Fibroblast of villous mesenchyme (primary cell): ENCODE data around the gene CDH13. TPM values are rescaled to one million over a fixed set of nuclear protein-coding genes. Genes with fewer than 3 reads are reported as not detected.

Source experiments
- DNase-seq: peaks from one replicate; pipeline ENCODE4 v3.0.0-alpha.2; 2010; ENCODE audit warnings: low read depth
- H3K4me3 ChIP-seq: 2 replicates; pipeline ENCODE4 v1.5.1; 2011; ENCODE audit warnings: low read depth, mild to moderate bottlenecking, low read length
- CTCF ChIP-seq: IDR thresholded peaks from 2 replicates; pipeline ENCODE4 v1.5.1; 2012; ENCODE audit warnings: low read depth, mild to moderate bottlenecking, low read length; ENCODE audit not compliant: insufficient read depth
- total RNA-seq: library from RNA; depleted of rRNA; stranded (reverse); fragments of >200 nt; gene quantifications from 2 replicates; pipeline ENCODE4 v1.2.3, GENCODE V29; 2012

The CDH13 gene
- total RNA-seq, 1 donor, result 47.5 TPM

DNA sequence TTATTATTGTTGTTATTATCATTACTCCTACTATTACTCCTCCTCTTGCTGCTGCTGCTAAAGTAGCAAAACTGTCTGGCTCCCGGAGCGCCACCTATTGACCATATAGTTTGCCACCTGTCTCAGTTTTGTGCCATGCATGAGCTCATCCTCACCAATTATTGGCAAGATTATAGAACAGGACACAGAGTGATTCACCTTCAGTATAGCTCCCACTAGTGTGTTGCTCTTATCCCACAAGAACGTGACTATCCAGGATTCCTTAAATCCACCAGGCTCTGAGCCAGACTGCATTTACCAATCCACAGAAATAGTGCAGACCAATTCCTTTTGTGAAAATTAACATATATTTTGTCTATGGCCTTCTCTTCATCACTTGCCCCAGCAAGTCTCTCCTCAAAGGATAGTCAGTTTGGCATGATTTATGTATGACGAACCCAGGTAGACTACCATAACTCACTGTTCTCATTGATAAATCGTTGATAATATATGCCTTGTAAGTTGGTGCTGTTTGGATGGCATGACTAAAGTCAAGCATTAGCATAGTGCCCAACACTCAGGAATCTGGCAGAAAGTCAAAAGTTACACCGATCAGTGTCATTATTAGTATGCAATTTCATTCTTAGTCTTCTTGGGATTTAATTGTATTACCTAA lies 775.5 kb downstream of the CDH13 start:
- no peak for DNase-seq
- no peak overlapping the region for H3K4me3 ChIP-seq
- no peak for TF ChIP-seq CTCF

- H3K4me3 ChIP-seq, result no peak overlapping the region
- DNase-seq, result peak; percentile 36
- no peak for TF ChIP-seq CTCF
Observed at GRCh38 chr16:83402967-83403366, 776.2 kb downstream of the CDH13 start.

- no peak for TF ChIP-seq CTCF
- peak; percentile 10 for DNase-seq
Observed at GRCh38 chr16:83403761-83404160, 777.0 kb downstream of the CDH13 start.

DNA sequence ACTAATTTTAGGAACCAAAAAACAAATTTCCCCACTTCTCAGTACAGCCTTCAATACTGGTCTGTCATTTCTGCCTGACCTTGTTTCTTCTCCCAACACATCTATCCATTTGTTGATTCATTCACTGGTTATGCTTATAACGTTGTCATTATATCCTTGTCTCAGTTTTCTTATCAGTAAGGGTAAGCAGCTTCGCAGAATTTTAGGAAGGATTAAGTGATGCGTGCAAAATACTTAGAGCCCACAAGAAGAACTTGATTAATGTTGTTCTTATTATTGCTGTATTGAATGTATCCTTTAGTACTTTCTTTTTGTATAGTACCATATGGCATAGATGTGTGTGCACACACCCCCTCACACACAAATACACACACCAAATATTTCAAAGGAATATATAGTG lies 777.5 kb downstream of the CDH13 start:
- no peak for DNase-seq
- no peak for TF ChIP-seq CTCF
- H3K4me3 ChIP-seq, result no peak overlapping the region

More at GRCh38 chr16:83403761-83404160, 777.0 kb downstream of the CDH13 start:
- no peak overlapping the region for H3K4me3 ChIP-seq

GRCh38 chr16:83407928-83408327 lies 781.2 kb downstream of the CDH13 start:
- DNase-seq, result no peak
- TF ChIP-seq CTCF, result no peak
- no peak overlapping the region for H3K4me3 ChIP-seq

GRCh38 chr16:83409347-83409746 lies 782.6 kb downstream of the CDH13 start:
- no peak for TF ChIP-seq CTCF
- no peak for DNase-seq
- H3K4me3 ChIP-seq, result no peak overlapping the region

- peak; percentile 15 for TF ChIP-seq CTCF
- DNase-seq, result no peak
Observed at GRCh38 chr16:83418565-83418964, 791.8 kb downstream of the CDH13 start.

More at GRCh38 chr16:83418565-83418964, 791.8 kb downstream of the CDH13 start:
- H3K4me3 ChIP-seq, result no peak overlapping the region
